NB4 (cell line): Measurements from ENCODE around the gene DDX3X.

Source experiments
- CTCF ChIP-seq: IDR thresholded peaks from one replicate; pipeline ENCODE4 v1.5.1; 2012; ENCODE audit warnings: low read depth, low read length
- POLR2A ChIP-seq: IDR thresholded peaks from 2 replicates; pipeline ENCODE4 v1.6.1; 2011; ENCODE audit warnings: mild to moderate bottlenecking; ENCODE audit not compliant: insufficient read length; ENCODE audit errors: extremely low read depth

- TF ChIP-seq POLR2A (no peak), CTCF (no peak)
Measured at GRCh38 chrX:41322821-41323603, 10.9 kb upstream of the DDX3X start.
